Measurements from ENCODE around the gene NUDT1.

The NUDT1 gene

DNA sequence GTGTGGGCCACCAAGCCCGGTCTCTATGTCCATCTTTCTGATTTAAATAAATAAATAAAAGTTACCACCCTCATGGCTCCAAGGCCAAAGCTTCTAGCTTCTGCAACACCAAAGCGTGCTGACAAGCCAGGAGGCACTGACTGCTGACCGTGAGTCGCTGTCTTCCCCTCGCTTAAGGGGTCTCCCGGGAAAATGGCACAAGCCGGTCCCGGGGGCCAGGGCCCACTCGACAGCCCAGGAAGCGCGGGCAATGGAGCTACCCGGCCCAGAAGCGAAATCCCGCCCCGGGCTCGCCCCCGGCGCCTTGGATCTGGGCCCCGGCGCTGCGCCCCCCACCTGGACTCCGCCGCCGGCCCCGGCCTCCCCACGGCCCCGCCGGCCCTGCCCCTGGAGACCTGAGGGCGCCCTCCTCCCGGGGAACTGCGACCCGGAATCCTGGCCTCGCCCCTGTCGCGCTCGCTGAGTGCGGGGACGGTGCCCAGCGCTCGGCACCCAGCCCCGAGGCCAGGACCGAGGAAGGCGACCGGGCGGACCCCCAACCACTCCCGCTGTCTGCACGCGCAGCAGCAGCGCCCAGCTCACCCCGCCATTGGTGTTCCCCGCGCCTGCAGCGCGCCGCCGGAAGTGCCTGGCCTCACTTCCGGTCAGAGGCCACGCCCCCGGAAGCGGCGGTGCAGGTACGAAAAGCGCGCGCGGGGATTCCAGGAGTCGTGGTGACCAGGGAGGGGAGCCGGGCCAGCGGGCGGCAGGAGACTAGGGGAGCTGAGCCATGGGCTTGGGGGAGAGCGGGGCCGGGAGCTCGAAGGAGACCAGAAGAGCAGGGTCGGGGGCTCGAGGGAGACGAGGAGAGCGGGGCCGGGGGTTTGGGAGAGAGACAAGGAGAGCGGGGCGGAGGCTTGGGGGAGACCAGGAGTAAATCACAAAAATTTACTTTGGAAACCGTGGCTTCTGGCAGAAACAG, at the start of gene NUDT1, which contains the start of gene MRM2:
NUDT1 (plus strand) TSS at position 647 of the 961 bp plus-strand sequence. CDS start 2,349 bp downstream, outside the sequence.
MRM2 (minus strand) TSS at position 626 of the 961 bp plus-strand sequence; CDS start at position 590, 36 bp downstream.
- in situ Hi-C loops (cut with HindIII; ENCODE audit: low sequenced_read_pairs), result no loop called here

DNA sequence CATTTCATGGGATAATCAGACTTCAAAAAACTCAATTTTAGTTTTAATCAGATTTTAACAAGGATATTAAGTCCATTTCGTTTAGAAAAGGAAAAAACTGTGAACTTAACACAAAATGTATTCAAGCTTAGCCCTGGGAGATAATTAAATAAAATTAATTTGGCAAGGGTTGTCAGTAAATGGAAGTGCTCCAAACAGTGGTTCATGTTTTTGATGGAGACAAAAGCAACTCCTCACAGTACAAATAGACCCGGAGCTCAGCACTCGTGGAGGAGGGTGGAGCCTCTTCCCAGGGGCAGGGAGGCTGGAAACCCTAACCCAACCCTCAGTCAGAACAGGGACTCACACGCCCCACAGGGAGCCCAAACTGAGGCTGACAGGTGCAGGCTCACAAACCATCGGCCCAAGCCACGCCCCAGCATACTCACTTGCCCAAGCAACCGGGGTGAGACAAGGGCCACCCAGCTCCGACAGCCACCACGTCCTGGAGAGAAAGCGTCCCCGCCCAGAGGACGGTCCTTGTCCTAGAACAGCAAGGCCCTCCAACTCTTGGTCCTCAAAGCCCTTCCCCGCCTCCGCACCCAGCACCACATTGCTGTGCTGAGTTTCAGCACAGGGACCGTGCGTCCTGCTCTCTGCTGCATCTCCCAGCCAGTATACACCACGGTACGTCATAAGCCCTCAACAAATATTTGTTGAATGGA, 49.0 kb upstream of the NUDT1 start:
- in situ Hi-C loops (cut with HindIII; ENCODE audit: low sequenced_read_pairs), result loop anchor here (25.0 kb wide), 1 partner anchor 169 kb away; the partner anchor contains the start of gene EIF3B

GRCh38 chr7:2193575-2194305, 48.3 kb upstream of the NUDT1 start:
- in situ Hi-C loops (cut with HindIII; ENCODE audit: low sequenced_read_pairs), result loop anchor here (25.0 kb wide), 1 partner anchor 169 kb away; the partner anchor contains the start of gene EIF3B

GRCh38 chr7:2195400-2196246, 46.4 kb upstream of the NUDT1 start:
- in situ Hi-C loops (cut with HindIII; ENCODE audit: low sequenced_read_pairs), result loop anchor here (25.0 kb wide), 1 partner anchor 167 kb away; the partner anchor contains the start of gene EIF3B

GRCh38 chr7:2196381-2197378, 45.3 kb upstream of the NUDT1 start:
- in situ Hi-C loops (cut with HindIII; ENCODE audit: low sequenced_read_pairs), result loop anchor here (25.0 kb wide), 1 partner anchor 166 kb away; the partner anchor contains the start of gene EIF3B

- in situ Hi-C loops (cut with HindIII; ENCODE audit: low sequenced_read_pairs), result loop anchor here (25.0 kb wide), 1 partner anchor 165 kb away; the partner anchor contains the start of gene EIF3B
Observed at GRCh38 chr7:2197436-2198155, 44.4 kb upstream of the NUDT1 start.

GRCh38 chr7:2198206-2198605, 43.8 kb upstream of the NUDT1 start:
- in situ Hi-C loops (cut with HindIII; ENCODE audit: low sequenced_read_pairs), result loop anchor here (25.0 kb wide), 1 partner anchor 164 kb away; the partner anchor contains the start of gene EIF3B

GRCh38 chr7:2198760-2199159, 43.3 kb upstream of the NUDT1 start:
- in situ Hi-C loops (cut with HindIII; ENCODE audit: low sequenced_read_pairs), result loop anchor here (25.0 kb wide), 1 partner anchor 164 kb away; the partner anchor contains the start of gene EIF3B

DNA sequence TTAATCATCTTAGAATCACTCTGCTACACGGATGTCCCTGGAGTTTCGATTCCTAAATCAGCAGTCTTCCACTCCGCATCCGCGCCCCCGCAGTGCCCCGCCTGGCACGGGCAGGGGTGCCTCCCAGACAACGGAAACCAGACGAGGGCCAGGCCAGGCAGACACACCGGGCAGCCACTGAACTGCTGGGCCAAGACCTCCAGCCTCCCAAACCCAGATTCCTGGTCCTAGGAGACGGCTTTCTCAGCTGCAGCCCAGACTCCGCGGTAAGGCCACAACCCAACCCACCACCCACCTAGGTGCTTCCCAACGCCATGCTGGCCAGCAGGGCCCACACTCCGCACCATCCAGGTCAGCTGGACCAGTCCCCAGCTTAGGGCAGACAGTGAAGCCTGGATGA, 42.5 kb upstream of the NUDT1 start:
- in situ Hi-C loops (cut with HindIII; ENCODE audit: low sequenced_read_pairs), result loop anchor here (25.0 kb wide), 1 partner anchor 163 kb away; the partner anchor contains the start of gene EIF3B

- in situ Hi-C loops (cut with HindIII; ENCODE audit: low sequenced_read_pairs), result loop anchor here (10.0 to 25.0 kb wide), 2 partner anchors 65 to 162 kb away; partner anchors contain the start of gene EIF3B
Observed at GRCh38 chr7:2199956-2200583, 42.0 kb upstream of the NUDT1 start.

GRCh38 chr7:2200584-2200980, 41.4 kb upstream of the NUDT1 start:
- in situ Hi-C loops (cut with HindIII; ENCODE audit: low sequenced_read_pairs), result loop anchor here (10.0 kb wide), 1 partner anchor 66 kb away; no protein-coding TSS in a partner anchor

DNA sequence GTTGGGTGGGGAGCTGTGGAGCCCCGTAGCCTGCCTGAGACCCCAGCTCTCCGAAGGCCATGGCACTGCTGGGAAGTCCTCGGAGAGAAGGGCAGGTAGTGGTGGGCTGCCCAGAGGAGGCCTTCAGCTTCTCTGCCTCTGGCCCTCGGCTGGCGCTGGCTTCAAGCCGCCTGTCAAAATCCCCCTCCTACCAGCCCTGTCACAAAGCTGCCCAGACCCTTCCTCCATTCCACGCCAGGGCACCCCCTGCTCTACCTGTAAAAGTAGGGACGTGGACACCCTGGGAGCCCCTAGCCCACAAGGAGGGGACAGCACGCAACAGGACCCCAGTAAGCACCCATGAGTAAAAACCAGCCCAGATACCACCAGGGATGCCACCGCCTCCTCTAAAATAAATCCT, 40.9 kb upstream of the NUDT1 start:
- in situ Hi-C loops (cut with HindIII; ENCODE audit: low sequenced_read_pairs), result loop anchor here (10.0 kb wide), 1 partner anchor 66 kb away; no protein-coding TSS in a partner anchor

DNA sequence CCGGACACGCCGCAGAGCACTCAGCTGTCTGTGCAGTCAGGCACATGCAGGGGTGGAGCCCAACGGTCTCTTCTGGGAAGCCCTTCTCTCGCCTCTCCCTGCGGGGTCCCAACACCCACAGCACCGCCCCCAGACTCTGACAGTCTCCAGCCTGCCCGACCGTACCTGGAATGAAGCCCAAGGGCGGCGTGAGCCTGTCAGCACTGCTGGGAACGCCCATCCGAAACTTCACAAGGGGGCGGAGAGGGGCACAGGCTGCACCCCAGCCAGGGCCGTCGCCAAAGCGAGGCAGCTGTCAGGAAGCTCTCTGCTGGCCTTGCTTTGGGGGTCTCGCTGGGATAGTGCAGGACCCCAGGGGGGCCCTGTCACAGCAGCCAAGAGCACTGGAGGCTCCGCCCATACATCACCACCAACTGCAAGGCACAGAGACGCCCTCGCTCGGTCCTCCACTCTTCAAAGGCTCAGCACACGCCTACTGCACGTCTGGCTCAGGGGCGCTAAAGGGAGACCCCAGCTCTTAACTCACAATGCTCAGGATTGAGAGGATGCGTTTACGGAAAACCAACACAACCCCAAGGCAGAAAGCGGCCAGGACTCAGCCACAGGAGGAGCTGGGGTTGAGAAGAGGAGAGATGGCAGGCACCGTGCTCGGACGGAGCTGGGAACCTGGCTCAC, 40.2 kb upstream of the NUDT1 start:
- in situ Hi-C loops (cut with HindIII; ENCODE audit: low sequenced_read_pairs), result loop anchor here (10.0 kb wide), 1 partner anchor 67 kb away; no protein-coding TSS in a partner anchor

DNA sequence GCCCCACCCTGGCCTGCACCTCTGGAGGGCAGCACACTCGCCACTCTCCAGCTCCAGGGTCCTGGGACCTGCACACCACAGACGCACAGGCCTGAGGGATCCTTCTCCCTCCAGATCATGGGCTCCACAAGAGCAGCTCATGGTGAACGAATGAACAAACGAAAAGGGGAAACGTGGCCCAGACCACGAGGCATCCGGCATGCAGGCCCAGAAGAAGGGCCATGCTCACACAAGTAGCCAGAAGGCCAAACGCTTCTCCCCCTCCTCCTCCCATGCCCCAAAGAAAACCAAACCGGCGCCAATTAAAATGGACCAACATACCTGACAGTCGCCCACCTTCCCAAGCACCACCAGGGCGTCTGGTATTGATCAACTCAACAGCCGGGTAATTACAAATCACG, 39.7 kb upstream of the NUDT1 start:
- in situ Hi-C loops (cut with HindIII; ENCODE audit: low sequenced_read_pairs), result loop anchor here (10.0 kb wide), 1 partner anchor 68 kb away; no protein-coding TSS in a partner anchor

- in situ Hi-C loops (cut with HindIII; ENCODE audit: low sequenced_read_pairs), result loop anchor here (10.0 kb wide), 1 partner anchor 68 kb away; no protein-coding TSS in a partner anchor
Observed at GRCh38 chr7:2202901-2203765, 38.9 kb upstream of the NUDT1 start.

Data from endothelial cell of hepatic sinusoid (primary cell).